Activated CD4-positive, alpha-beta T cell treated with anti-CD3 and anti-CD28 coated beads, Interleukin-2, amount 50 U/mL, for 4 hours (primary cell): Measurements from ENCODE around the gene GRM8.
"Not testable (repeated sequence)": the region's sequence is repeated elsewhere in the genome, so short reads cannot be mapped to it uniquely, and the experiment has no call there.

Source experiments
- DNase-seq, 2 experiments: peaks; one replicate each; pipeline ENCODE4 v3.0.0-alpha.2; 2020

GRM8 gene

DNA sequence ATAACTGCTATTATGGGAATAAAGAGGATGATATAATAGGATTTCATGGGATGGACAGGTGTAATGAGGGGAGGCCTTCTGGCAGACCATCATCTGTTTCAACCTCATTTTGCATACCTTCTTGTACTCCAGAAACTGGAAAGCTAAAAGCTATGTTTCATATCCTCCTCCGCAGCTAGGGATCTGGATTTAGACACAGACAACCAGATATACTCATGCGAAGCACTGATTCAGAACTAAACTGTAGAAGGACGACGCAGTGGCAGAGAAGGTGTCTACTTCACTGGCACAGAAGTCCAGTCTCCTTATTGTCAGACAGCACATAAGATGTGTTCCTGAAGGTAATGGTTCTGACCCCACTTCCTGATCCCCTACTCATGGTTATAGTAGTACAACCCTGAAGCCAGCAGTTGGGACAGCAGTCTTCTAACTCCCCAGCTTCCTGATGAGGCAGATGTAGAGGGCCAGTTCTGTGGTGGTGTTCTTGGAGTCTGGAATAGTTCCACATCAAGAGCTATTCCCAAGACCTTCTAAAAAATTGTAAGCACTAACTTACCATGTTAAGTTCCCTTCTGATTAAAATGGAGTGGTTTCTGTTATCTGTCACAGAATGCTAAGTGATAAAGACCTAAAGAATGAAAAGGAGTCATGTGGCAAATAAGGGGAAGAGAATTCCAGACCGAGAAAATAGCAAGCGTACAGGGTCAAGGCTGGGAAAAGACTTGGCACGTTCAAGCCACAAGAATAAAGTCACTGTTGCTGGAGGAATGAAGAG, 550.3 kb downstream of the GRM8 start:
- DNase-seq = no peak

DNA sequence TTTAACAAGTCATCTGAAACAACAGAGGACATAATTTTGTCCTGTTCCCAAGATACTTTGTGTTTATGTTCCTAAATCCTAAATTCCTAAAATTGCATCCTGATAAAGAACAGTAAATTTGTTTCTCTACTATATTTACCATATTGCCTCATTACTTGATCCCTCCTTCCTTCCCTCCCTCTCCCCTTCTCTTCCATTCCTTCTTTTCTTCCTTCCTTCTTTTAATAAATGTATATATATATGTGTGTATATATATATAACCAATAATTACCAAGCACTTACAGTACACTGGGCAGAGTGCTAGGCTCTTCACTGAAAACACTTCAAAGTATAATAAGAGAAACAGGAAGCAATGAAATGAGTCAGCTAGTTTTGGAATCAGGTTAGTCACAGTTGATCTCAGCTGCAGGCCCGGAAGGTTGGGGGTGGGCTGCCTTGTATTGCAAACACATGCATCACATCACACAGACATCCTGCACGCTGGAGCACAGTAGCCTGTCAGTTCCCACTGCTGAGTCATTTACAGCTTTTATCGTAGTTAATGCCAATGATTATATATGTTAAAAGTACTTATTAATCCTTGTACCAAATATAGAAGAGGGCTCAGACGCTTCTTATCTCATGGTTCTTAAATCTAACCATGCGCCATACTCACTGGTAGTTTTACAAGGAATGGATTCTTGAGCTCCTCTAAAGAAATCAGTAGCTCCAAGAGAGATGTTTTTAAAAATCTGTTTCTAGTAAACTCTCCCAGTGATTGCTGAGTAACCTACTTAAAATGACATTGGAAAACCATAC, 551.7 kb downstream of the GRM8 start:
- peak; percentile 29 to 44 for DNase-seq

DNA sequence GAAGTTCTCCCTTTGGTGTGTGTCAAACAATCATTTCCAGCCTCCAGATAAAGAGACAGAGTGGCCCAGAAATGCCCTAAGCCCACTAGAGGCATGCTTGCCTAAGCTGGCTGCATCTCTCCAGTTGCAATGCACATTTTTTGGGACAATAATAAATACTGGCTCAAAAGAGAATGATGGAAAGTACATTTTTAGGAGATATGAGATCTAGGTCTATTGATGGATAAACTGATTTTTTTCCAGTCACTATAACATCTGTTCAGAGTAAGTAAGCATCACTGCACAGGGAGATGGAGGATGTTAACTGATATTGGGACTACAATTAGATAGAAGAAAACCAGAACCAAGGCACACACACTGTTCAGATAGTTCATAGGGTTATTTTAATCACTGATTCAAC, 553.0 kb downstream of the GRM8 start:
- DNase-seq = no peak

DNA sequence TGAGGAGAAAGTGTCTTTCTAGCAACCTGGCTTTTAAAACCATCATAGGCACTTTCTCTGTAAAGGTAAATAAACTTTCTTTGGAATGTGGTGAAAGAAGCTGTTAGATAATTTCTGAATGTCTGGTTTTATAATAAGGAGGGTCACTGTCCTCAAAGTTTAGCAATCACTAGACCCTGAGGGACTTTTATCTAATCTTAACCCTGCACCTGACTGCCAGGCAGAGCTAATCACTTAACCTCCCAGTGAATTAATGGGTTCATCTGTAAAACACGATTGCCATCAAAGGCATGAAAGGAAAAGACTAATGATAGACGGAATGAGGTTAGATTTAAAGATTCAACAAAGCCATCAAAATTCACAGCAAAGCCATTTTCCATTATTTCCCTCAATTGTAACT, 553.8 kb downstream of the GRM8 start:
- DNase-seq = no peak

DNA sequence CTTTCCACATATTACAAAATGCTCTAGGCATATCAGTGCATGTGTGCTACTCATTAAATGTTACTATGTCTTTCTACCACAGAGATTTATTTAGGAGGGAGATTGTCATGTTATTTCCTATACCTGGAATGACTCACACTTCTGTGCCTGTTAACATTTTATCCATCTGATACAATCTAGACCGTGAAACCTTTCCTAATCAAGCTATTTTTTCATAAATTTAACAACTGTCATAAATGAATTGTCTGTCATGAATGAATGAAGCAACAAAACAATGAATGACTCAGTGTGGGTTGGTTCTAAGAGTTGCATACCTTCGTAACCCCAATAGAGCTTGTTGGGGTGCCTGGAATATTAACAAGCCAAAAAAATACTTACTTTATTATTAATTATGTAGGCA, 554.3 kb downstream of the GRM8 start:
- DNase-seq = no peak

DNA sequence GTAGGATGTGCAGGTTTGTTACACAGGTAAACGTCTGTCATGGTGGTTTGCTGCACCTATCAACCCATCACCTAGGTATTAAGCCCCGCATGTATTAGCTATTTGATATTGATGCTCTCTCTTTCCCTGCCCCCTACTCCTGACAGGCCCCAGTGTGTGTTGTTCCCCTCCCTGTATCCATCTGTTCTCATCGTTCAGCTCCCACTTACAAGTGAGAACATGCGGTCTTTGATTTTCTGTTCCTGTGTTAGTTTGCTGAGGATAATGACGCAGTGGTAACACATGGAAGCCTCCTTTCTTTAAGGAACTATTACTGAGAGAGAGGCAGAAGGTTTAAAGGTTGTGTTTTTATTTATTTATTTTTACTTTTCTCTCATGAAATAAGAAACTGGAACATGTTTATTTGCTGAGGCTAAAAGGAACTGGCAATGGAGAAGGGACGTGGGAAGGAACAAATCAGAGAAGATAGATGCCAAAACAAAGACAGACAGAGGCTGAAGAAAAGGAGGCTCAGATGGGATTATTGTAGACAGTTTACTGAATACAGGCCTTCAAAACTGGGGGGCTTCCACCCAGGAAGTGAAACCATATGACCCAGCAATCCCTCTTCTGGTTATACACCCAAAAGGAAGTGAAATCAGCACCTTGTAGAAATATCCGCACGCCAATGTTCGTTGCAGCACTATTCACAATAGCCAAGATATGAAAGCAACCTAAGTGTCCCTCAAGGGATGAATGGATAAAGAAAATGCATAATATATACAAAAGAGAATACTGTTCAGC, 556.3 kb downstream of the GRM8 start:
- no peak for DNase-seq

DNA sequence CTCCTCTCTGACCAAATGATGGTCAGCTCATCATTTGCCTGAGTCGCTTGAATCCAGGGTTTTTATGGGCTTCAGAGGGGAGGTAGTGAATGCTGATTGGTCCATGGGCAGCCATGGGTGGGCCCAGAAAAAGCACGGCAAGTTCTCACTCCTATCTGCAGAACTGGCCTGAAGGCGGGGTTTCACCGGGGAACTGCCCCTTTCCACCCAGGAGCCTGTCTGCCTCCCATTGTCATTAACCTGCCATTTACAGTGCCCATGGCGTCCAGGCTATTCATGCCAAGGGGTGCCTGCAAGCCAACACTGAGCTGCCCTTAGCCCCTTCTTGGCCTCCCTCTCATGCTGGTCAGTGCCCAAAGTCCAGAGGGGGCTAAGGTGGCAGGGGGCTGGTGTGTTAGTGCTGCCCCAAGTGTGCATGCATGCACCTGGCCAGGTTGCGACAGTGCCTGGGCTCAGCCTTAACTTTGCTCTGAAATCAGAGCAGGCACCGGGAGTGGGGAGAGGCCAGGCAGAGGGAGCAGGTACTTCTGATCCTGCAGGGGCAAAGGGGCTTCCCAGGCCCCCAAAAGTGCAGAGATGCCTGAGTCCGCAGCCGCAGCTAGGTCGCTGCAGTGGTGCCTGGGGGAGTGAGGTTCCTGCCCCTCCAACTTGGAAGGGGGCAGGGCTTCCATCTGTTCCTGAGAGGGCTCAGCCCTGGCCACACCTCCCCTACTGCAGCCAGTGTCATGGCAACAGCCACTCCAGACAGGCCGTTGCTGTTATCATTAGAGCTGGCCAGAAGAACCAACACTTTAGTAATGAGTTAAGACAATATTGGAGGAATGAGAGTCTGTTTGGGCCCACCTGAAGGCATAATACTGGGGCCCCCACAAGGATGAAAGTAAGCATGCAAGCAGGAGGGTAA, 561.6 kb downstream of the GRM8 start:
- no peak for DNase-seq

DNA sequence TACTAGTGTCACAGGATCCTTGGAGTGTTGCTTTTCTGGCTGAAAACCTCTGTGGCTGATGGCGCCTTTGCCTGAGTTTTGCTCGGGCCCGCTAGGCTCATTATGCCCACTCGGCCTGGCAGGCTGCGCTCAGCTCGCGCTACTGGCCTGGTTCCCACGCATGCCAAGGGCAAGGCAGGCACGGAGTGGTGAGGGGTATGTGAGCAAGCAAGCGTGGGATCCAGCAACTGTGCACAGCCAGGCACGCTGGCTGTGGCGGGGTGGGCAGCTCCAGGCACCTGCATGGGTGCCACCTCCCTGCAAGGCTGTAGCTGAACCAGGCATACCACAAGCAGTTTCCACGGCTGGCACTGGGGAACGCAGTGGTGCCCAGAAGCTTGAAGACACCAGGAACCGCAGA, 562.6 kb downstream of the GRM8 start:
- no peak for DNase-seq

DNA sequence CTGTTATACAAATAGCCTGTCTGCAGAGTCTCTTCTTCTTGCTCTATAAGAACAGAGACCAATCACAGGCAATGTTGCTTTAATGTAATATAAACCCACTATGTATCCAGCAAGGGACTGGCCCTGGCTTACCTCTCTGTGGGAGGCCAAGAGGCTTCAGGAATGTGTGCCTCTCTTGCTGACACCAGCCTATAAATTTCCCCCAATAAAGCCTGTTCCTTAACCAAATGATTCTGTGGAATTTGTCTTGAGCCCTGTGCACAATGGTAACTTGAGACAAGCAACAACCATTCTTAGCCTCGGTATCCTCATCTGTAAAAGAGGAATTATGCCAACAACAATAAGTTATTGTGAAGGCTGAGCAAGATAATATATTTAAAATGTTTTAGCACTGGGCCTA, 563.7 kb downstream of the GRM8 start:
- DNase-seq = no peak

DNA sequence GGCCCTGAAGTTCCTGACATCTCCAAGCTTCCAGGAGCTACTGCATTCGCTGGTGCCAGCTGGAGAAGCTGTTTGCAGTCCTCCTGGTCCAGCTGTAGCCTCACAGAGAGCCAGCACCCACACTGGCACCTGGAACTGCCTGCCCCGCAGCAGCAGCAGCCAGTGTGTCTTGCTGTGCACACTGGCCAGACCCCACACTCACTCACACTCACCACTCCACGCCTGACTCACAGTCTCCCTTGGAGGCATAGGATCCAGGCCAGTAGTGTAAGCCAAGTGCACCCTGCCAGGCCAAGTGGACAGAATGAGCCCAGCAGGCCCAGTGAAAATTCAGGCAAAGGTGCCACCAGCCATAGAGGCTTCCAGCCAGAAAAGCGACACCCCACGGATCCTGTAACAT, 566.3 kb downstream of the GRM8 start:
- no peak for DNase-seq

DNA sequence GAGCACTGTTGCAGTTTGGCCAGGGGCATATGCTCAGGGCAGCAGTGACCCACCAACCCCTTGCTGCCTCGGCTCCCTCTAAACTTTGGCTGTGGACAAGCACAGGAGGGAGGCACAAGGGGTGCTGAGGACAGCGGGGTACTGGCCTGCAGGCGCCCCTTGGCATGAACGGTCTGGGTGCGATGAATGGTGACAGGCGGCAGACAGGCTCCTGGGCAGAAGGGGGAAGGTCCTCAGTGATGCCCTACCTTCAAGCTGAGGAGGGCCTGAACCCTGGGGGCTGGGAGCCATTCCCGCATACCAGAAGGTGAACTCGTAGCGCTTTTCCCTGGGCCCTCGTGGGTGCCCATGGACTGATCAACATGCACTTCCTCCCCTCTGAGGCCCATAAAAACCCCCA, 567.1 kb downstream of the GRM8 start:
- DNase-seq = no peak

DNA sequence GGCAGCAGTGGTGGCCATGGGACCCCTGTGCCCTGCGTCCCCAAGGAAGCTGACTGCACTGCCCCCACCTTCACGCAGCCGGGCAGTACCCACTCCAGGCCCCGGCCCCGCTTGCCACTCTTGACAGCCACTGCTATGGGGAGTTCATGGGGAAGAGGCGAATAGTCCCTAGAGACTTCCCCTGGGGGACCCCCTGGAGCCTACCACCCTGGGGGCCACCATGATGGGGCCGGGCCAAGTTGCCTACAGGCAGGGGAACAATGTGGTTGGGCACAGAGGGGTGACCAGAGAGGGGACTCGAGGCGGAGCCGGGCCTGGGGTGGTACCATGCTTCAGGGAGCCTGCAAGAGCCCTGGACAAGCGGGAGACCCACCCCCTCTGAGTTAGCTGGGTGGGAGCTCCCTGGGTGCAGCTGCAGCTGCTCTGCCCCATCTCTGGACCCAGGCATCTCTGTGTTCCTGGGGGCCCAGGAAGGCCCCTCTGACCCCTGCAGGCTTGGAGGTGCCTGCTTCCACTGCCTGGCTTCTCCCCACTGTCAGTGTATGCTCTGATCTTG, 567.6 kb downstream of the GRM8 start:
- no peak for DNase-seq

DNA sequence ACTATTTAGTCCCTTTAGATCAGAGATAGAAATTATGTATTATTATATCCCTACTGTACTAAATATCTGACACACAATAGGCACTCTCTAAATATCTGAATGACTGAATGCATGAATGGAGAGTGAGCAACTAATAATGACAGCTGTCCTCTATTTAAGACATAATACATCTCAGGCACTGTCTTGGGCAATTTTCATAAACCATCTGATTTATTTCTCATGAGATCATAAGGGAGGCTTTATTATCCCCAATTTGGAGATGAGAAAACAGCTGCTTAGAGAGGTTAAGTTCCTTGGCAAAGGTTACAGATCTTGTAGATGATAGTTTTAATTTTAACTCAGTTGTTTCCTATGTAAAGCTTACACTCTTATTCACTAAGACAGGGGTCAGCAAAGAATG, 570.6 kb downstream of the GRM8 start:
- no peak for DNase-seq

DNA sequence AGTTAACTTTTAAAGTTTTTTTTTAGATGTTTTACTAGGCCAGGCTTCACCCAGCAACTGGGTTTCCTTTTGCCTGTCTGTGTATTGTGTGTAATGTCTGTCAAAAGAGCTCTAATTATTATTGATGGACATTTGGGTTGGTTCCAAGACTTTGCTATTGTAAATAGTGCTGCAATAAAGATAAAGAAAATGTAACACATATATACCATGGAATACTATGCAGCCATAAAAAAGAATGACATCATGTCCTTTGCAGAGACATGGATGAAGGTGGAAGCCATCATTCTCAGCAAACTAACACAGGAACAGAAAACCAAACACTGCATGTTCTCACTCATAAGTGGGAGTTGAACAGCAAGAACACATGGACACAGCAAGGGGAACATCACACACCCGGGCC, 584.0 kb downstream of the GRM8 start:
- DNase-seq = not testable (repeated sequence)

DNA sequence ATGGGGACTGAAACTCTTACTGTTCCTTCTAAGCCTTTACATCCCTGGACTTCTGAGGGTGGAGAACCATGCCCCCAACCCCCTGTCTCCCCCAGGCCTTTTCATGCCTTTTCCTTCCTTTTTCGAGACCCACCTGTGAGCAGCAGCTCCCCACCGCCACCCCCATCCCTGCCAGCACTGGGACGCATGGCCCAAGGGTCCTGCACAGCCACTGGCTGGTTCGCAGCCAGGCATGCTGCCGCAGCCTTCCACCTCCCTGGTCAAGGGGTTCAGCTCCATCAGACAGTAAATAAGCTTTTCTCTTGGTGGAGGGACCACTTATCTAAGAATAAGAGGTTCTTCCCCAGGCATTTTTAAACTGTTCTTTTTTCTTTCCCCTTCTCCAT, 584.4 kb downstream of the GRM8 start:
- DNase-seq = no peak

DNA sequence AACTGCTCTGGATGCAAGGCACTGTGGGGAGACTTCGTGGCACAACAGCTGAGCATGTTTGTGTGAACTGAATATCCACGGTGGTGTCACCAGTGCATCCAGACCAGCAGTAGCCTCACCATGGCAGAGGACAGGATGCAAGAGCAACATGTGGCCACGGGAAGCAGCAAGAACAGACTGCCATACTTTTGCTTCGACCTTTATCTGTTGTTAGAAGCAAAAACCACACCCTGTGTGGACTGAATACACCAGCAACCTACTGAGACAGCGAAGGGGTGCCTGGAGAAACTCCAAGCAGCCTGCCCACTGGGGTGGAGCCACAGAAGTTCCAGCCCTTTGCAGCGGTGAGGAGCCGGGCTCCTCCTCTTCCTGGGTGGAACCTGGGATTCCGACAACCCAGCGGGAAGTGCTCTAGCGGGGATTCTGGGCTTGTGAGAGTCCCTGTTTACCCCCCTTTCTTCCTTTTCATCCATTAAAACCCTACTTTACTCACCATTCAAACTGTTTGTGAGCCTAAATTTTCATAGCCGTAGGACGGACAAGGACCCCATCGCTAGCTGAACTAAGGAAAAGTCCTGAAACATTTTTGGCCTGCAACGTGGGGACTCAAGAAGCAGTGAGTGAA, 584.9 kb downstream of the GRM8 start:
- DNase-seq = no peak

DNA sequence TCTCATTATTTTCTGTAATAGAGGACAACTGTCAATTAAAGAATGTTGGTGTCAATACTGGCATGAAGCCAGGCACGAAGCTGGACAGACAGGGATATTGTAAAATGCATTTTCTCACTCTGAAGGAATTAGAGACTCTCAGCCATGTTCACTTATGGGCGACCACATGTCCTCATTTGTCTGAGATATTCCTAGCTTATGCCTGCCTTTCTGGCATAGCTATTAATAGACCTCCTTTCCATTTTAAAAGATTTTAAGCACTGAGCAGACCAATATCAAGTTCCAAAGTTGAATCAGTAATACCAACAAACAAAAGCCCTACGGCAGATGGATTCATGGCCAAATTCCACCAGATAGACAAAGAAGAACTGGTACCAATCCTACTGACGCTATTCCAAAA, 589.9 kb downstream of the GRM8 start:
- no peak for DNase-seq

DNA sequence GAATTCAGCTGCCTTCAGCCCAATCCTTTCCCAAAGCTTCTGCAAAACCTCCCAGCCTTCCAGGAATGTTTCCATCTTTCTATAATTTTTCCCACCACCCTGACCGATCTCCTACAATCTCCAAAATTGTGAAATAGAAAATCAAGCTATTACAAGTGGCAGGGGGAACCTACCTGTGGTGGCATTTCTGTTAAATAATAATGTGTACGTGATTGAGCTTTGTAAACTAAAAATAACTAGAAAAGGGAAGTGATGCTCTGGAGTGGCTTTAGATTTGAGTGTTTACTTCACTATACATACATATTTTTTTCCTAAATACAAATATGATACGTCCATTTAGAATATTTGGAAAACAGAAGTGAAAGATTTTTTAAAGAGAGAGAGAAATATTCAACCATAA, 593.6 kb downstream of the GRM8 start:
- DNase-seq = no peak

DNA sequence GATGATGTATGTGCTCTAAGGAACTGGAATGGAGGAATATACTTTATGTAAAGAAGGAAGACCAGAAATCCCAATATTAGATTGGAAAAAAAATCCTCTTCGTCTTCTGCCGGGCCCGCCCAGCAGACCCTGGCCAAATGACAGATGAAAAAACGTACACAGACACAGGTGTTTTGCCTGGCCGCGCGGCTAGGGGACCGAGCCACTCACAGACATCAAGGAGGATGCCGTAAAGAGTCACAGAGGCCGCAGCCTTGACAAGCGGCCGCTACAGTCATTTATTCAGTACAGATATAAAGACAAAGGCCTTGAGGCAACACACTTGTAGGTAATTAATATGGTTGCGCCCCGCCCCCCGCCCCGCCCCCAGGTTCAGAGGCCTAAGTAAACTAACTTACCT, 594.1 kb downstream of the GRM8 start:
- DNase-seq = no peak

DNA sequence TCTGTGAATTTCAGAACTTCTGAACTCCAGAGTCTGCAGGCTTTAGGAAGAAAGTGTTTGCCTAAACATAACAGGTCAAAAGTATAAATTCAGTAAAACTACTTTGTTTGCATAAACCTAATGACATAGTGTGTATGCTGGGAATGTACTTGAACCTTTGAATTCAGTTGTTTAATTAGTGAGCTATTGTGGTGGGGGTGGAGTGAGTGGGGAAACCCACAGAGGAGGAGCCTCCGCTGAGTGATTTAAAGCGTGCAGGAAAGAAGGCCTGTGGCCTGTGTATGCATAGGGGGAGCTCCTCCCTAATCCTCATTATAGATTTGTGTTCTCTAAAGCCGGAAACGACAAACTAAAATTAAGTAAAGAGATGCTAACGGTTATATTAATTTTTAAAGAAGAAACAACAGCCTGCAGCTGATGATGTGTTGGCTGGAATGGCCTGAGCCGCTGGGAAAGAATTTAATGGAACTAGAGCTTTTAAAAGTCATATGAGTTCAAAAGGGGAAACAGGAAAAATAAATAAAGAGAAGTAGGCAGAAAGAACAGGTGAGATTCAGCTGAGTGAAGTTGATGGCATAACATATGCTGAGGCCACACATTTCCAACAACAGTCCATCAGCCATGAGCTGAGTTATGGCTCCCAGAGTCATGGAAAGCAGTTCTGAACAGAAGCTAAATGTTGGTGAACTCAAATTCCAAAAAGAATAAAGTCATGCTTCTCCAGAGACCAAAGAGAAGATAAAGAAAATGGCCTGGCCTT, 595.0 kb downstream of the GRM8 start:
- no peak for DNase-seq

DNA sequence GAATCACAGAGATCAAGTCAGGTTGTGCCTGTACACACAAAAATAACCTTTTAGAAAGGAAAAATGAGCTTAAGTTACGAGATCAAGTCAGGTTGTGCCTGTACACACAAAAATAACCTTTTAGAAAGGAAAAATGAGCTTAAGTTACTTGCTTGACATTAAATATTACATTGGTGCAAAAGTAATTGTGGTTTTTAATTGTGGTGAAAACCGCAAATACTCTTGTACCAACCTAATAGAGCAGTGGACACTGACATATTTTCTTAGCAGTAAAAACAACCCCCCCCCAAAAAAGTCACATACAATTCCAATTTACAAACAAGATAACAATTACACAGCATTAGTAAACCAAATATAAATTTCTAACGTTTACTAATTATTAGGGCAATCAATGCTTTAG, 595.6 kb downstream of the GRM8 start:
- DNase-seq = no peak
